Effector memory CD8-positive, alpha-beta T cell (primary cell): Measurements from ENCODE around the gene MOB1B.
"Not testable (repeated sequence)": the region's sequence is repeated elsewhere in the genome, so short reads cannot be mapped to it uniquely, and the experiment has no call there.

Experiments used
- ATAC-seq: fragments of 150-1000 bp; cut with Tn5 transposase; replicated peaks from 2 replicates; pipeline ENCODE4 v1.10.0; 2021; ENCODE audit warnings: mild to moderate bottlenecking, moderate library complexity
- DNase-seq, 3 experiments: peaks; one replicate each; pipeline ENCODE4 v3.0.0; 2021
- H3K27ac Mint-ChIP-seq, 2 donors: one replicate each; pipeline ENCODE4 v1.8.0; 2022; ENCODE audit warnings: mild to moderate bottlenecking in 2 of 2, mixed read lengths in 2 of 2, moderate library complexity in 2 of 2
- H3K27me3 Mint-ChIP-seq, 2 donors: one replicate each; pipeline ENCODE4 v1.8.0; 2022; ENCODE audit warnings: mixed read lengths in 2 of 2
- H3K36me3 Mint-ChIP-seq: one replicate; pipeline ENCODE4 v1.8.0; 2022; ENCODE audit warnings: mild to moderate bottlenecking, moderate library complexity, mixed read lengths; ENCODE audit not compliant: insufficient read depth
- H3K4me1 Mint-ChIP-seq, 2 donors: one replicate each; pipeline ENCODE4 v1.8.0; 2022; ENCODE audit warnings: low read depth in 2 of 2, mixed read lengths in 2 of 2
- H3K4me3 Mint-ChIP-seq, 2 donors: one replicate each; pipeline ENCODE4 v1.8.0; 2022; ENCODE audit warnings: mild to moderate bottlenecking in 2 of 2, mixed read lengths in 2 of 2, moderate library complexity in 2 of 2
- H3K9me3 Mint-ChIP-seq, 2 donors: one replicate each; pipeline ENCODE4 v1.8.0; 2022; ENCODE audit warnings: mixed read lengths in 2 of 2

MOB1B gene

DNA sequence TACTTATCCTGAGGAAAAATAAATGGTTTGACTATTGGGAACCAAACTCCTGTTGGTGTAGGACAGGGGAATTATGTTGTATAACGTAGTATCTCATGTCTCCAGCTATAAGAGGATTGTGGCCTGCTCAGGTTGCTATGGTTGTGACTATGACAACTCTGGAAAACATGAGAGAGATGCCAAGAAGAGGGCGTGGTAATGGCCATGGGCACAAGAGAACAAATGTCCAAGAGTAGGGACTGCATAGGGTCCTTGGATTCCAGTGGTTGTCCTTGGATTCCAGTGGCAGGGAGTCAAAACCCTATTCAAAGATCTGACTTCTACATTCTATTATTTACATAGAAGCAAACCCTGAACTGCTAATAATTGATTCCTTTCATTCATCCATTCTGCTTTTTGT is 6.8 kb upstream of the MOB1B start:
- Mint-ChIP-seq H3K27ac (no peak overlapping the region), H3K27me3 (peaks cover 0 to 8% of the 10 kb centered on the region in 2 donors), H3K4me1 (no peaks in the 10 kb centered on the region), H3K4me3 (no peak overlapping the region), H3K9me3 (no peaks in the 10 kb centered on the region), H3K36me3 (no peaks in the 10 kb centered on the region)
- DNase-seq (no peak), ATAC-seq (no peak)

DNA sequence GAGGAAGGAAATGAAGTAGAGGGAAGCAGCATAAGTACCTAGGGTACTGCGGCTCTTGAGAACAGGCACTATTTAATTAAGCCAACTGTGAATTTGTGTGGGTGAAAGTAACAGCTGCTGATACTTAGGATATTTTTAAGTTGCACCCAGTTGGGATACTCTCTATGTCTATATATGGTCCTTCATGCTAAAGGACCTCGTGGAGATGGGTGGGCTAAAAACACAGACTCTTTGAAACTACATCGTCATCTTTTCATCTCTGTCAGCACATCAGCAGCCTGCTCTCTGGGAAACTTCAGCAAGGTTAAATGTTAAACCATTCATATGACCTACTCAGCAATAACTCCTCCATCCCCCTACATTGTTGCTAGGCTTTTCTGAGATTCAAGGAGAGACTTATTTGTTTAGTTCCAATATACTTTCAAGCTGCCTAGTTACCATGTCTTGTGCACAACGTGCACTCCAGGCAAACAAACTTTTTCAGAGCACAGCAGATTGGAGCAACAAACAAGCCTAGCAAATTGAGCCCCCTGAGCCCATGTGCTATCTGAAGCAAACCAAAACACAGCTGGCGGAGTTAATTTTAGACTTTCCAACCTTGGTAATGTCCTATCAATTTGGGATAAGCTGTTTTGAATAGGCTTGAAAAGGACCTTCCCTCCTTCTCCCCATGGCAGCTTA is 6.2 kb upstream of the MOB1B start:
- no peak for ATAC-seq

DNA sequence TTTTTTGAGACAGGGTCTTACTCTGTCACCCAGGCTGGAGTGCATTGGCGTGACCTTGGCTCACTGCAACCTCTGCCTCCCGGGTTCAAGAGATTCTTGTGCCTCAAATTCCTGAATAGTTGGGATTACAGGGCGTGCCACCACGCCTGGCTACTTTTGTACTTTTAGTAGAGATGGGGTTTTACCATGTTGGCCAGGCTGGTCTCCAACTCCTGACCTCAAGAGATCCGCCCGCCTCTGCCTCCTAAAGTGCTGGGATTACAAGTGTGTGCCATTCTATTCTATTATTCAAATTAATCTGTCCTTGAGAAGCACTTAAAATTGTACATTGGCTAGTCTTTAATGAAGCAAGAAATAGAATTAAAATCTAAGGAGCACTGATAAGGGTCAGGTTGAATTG is 3.6 kb upstream of the MOB1B start:
- not testable (repeated sequence) for H3K36me3 Mint-ChIP-seq, ATAC-seq, H3K27ac Mint-ChIP-seq, H3K27me3 Mint-ChIP-seq, DNase-seq, H3K9me3 Mint-ChIP-seq, H3K4me3 Mint-ChIP-seq
- H3K4me1 Mint-ChIP-seq: peaks cover 11 to 17% of the 10 kb centered on the region in 2 donors

More for the DNA sequence above, 6.2 kb upstream of the MOB1B start:
- no peak for DNase-seq
- Mint-ChIP-seq H3K36me3 (no peaks in the 10 kb centered on the region), H3K4me3 (no peak overlapping the region), H3K4me1 (no peaks in the 10 kb centered on the region), H3K9me3 (no peaks in the 10 kb centered on the region), H3K27me3 (peaks cover 0 to 8% of the 10 kb centered on the region in 2 donors), H3K27ac (no peak overlapping the region)

DNA sequence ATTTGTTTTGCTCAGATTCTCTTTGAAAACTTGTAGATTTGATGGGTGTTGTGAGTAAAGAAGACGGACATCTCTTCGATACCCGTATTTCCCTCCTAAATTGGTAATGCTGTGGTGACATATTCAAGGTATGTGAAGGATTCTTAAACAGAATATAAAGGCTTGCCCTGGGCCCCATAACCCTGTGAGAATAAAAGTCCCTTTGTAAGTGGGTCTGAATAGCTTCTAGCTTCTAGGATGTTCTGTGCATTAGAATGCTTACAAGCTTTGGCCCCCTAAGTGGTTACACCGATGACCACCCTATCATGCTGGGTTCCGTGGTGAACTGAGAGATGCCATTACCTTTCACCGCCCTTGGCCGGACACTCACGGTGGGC is 574 bp upstream of the MOB1B start:
- H3K27me3 Mint-ChIP-seq: no peaks in the 10 kb centered on the region
- peaks cover 4% of the 10 kb centered on the region for H3K36me3 Mint-ChIP-seq
- ATAC-seq (no peak), DNase-seq (no peak)
- H3K4me3 Mint-ChIP-seq: peak overlapping the region; percentile 99
- peak overlapping the region; percentile 93 to 96 for H3K27ac Mint-ChIP-seq
- no peaks in the 10 kb centered on the region for H3K9me3 Mint-ChIP-seq
- H3K4me1 Mint-ChIP-seq: peaks cover 17 to 18% of the 10 kb centered on the region in 2 donors

DNA sequence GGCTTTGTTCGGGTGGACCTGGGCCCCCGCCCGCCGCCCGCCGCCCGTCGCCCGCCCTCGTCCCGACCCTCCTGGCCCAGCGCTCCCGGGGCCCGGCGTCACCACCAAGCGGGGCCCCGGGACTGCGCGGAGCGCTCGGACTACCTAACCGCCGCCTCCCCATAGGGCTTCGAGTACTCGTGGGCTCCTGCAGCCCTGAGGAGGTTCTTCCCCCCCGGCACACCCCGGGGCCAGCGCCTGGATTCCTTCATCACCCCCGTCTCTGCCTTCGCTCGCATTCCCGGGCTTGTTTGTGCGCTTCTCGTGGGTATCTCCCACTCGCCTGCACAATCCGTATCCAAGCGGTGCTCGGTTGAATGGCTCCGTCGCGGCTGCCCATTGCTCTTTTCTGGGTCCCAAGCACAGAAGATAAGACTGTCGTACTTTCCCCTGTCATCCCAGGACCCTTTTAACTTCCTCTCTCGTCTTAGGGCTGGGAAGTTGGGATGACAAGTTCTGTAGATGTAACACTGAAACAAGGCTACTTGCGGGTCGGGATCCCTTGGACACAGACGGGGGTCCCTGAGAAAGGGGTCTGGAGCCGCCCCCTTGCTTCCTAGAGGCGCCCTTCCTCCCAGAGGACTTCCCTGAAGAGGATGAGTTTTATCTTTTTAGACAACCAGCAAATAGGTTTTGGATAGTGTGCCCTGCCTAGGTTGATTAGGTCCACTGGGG is 565 bp downstream of the MOB1B start:
- Mint-ChIP-seq H3K27me3 (no peaks in the 10 kb centered on the region), H3K9me3 (no peaks in the 10 kb centered on the region), H3K27ac (peak overlapping the region; percentile 93 to 96), H3K4me3 (peak overlapping the region; percentile 99), H3K36me3 (peaks cover 4% of the 10 kb centered on the region), H3K4me1 (peaks cover 20 to 23% of the 10 kb centered on the region in 2 donors)
- peak; percentile 53 for ATAC-seq
- peak in 1 of 3 experiments; percentile 5 for DNase-seq

DNA sequence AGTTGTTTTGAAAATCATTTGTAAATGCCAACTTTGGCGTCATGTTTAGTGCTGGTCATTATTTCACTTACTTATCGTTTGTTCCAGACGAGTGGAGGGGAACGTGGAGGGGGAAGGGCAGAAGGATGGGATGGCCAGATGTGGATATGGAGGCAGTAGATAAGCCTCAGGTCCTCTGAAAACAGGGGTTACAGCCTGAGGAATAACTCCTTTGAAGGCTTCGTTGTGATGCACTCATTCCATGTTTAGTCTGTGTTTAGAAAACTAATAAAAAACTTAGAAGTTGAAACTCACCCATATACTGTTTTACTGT is 1.1 kb downstream of the MOB1B start:
- Mint-ChIP-seq H3K27ac (peak overlapping the region; percentile 93 to 96), H3K4me3 (peak overlapping the region; percentile 99), H3K36me3 (peaks cover 4% of the 10 kb centered on the region), H3K9me3 (no peaks in the 10 kb centered on the region), H3K27me3 (no peaks in the 10 kb centered on the region), H3K4me1 (peaks cover 20 to 23% of the 10 kb centered on the region in 2 donors)
- DNase-seq: no peak
- ATAC-seq: no peak

DNA sequence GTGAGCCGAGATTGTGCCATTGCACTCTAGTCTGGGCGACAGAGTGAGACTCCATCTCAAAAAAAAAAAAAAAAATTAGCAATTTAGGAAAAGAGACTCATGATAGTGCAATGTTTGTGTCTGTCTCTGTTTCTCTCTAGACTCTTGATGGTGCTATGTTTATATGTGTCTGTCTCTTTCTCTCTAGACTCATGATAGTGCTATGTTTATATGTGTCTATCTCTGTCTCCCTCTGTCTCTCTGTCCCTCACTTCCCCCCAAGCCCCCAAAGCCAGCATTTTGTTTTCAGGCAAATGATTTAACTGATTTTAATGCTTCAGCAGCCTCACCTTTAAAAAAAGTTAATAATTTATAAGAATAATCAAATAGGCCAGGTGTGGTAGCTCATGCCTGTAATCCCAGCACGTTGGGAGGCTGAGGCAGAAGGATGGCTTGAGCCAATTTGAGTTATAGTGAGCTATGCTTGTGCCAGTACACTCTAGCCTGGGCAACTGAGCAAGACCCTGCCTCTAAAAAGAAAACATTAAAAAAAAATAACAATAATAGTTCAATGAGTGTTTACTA is 6.9 kb downstream of the MOB1B start:
- ATAC-seq (no peak), DNase-seq (no peak)
- H3K27ac Mint-ChIP-seq: no peak overlapping the region
- no peaks in the 10 kb centered on the region for H3K27me3 Mint-ChIP-seq
- H3K9me3 Mint-ChIP-seq: no peaks in the 10 kb centered on the region
- no peaks in the 10 kb centered on the region for H3K36me3 Mint-ChIP-seq
- H3K4me1 Mint-ChIP-seq: peaks cover 14 to 29% of the 10 kb centered on the region in 2 donors
- no peak overlapping the region for H3K4me3 Mint-ChIP-seq

DNA sequence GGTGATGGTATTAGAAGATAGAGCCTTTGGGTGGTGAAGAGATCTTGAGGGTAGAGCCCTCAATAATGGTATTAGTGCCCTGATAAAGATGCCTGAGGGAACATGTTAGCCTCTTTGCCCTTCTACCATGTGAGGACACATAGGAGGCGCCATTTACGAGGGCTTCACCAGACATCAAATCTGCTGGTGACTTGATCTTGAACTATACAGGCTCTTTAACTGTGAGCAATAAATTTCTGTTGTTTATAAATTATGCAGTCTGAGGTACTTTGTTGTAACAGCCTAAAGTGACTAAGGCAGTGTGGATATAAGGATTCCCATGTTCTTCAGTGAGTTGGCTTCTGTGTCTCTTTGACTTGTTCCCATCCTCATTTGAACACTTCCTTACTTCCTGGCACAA is 11.8 kb downstream of the MOB1B start:
- H3K9me3 Mint-ChIP-seq: no peaks in the 10 kb centered on the region
- DNase-seq (no peak), ATAC-seq (no peak)
- H3K4me3 Mint-ChIP-seq: no peak overlapping the region
- H3K27me3 Mint-ChIP-seq: no peaks in the 10 kb centered on the region
- peaks cover 16 to 43% of the 10 kb centered on the region in 2 donors for H3K4me1 Mint-ChIP-seq
- no peaks in the 10 kb centered on the region for H3K36me3 Mint-ChIP-seq
- no peak overlapping the region for H3K27ac Mint-ChIP-seq

DNA sequence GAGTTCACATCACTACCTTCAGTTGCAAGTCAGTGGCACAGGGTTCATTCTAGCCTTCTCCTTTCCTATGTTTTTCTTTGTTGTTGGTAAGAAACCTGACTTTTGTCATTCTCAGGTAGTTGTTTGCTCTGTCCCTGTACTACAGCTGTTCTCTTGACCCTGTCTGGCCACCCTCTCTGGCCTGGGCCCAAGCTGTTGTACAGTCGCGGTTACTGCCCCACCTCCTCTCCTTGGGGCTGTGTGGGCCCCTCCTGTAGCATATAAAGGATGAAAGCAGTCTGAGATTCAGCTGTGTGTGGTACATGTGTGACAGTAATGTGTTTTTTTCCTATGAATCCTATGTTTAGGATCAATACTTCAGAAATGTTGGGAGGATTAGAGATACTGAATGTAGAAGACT is 12.5 kb downstream of the MOB1B start:
- ATAC-seq (no peak), DNase-seq (no peak)
- H3K27me3 Mint-ChIP-seq: no peaks in the 10 kb centered on the region
- H3K4me3 Mint-ChIP-seq: peak overlapping the region in 1 of 2 donors; percentile 1
- no peaks in the 10 kb centered on the region for H3K9me3 Mint-ChIP-seq
- H3K36me3 Mint-ChIP-seq: no peaks in the 10 kb centered on the region
- peaks cover 15 to 43% of the 10 kb centered on the region in 2 donors for H3K4me1 Mint-ChIP-seq
- H3K27ac Mint-ChIP-seq: no peak overlapping the region

DNA sequence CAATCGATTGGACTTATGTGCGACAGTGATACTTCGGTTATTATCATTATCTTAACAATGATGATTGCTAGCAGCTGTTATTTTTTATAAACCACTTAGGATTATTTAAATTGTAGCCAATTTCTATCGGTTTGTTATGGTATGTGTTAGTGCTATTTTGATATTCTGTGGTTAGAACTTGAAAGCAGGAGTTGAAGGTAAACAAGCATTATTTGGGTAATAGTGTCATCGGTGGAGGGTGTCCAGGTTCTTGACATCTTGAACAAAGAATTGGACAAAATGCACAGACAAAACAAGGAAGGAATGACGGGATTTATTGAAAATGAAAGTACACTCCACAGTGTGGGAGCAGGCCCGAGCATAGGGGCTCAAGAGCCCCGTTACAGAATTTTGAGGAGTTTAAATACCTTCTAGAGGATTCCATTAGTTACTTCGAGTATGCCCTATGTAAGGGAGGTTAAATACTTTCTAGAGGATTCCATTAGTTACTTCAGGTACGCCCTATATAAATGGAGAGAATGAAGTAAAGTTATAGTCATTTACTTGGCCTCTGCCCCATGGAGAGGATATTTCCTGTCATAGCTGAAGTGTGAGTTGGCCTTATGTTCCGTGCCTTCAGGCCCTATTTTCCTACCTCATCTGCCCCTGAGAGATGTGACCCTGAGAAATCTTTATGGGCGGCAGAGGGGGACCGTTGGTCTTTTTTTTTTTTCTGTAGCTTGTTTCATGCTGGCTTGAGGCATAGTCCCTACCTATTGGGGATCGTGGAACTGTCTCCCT is 13.1 kb downstream of the MOB1B start:
- Mint-ChIP-seq H3K27me3 (no peaks in the 10 kb centered on the region), H3K9me3 (no peaks in the 10 kb centered on the region), H3K4me1 (peaks cover 15 to 43% of the 10 kb centered on the region in 2 donors), H3K36me3 (no peaks in the 10 kb centered on the region), H3K27ac (no peak overlapping the region), H3K4me3 (peak overlapping the region in 1 of 2 donors; percentile 1)
- ATAC-seq: no peak
- no peak for DNase-seq

DNA sequence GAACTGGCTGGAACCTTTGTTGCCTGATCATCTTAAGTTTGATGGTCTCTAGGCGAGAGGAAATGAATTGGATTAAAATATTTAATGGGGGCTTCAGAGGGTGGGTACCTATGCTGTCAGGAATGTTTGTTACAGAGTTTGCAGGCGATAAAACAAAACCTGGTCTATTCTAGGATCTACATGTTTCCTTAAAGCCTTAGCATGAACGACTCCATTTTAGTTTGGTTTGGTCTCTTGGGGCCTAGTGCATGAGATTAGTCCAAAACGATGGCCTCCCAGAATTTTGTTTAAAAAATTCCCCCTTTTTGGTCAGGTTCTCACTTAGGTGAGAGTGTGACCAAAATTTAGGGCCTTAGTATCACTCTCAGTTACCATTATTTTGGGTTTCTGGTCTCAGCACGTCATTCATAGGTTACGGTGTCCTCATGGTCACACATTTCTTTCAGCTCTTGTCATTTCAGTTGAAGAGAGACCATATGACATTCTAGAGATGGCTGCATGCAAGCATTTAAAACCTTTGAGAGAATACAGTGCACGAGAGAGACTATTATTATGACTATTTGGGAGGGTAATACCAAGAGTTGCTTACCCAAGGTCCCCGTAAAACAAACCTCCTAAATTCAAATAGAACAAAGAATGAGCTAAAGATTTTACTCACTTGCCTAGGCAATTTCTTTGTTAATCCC is 13.8 kb downstream of the MOB1B start:
- H3K4me1 Mint-ChIP-seq: peaks cover 17 to 43% of the 10 kb centered on the region in 2 donors
- no peak for ATAC-seq
- H3K9me3 Mint-ChIP-seq: no peaks in the 10 kb centered on the region
- DNase-seq: no peak
- H3K36me3 Mint-ChIP-seq: no peaks in the 10 kb centered on the region
- no peaks in the 10 kb centered on the region for H3K27me3 Mint-ChIP-seq
- H3K27ac Mint-ChIP-seq: no peak overlapping the region
- H3K4me3 Mint-ChIP-seq: no peak overlapping the region

DNA sequence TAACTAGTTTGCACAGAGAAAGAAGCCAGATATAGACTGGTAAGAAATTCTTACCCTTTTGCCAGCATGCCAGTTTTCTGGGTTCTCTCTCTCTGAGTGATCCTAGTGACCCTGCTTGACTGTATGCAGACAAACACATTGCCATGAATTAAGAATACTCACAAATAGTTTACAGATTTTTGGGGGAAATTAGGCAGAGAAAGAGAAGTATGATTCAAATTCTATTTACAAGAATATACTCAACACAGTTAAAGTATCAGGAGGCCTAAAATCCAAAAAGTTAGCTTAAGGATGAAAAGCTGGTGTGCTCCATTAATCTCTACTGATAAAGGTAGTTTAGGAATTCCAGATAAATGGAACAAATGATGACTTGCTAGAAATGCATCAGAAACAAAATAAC is 18.4 kb downstream of the MOB1B start:
- no peak overlapping the region for H3K27ac Mint-ChIP-seq
- no peaks in the 10 kb centered on the region for H3K36me3 Mint-ChIP-seq
- DNase-seq: no peak
- no peak for ATAC-seq
- H3K27me3 Mint-ChIP-seq: no peaks in the 10 kb centered on the region
- H3K4me1 Mint-ChIP-seq: peaks cover 5 to 21% of the 10 kb centered on the region in 2 donors
- no peak overlapping the region for H3K4me3 Mint-ChIP-seq
- H3K9me3 Mint-ChIP-seq: no peaks in the 10 kb centered on the region

DNA sequence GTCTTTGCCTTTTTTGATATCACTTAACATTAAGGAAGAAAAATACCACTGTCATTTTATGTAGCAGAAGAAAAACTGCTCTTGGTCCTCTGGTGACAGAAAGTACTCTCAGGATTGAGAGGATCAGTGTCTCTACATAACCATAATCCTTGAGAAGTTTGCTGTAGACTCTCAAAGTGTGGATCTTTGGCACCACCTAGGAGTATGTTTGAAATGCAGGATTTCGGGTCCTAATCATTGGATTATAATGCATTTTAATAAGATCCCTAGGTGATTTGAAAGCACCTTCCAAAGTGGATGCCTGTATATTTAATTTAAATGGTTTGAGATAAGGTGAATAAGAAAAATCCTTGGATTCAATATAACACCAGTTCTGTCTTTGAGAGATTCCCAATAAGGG is 23.2 kb downstream of the MOB1B start:
- peaks cover 3% of the 10 kb centered on the region for H3K36me3 Mint-ChIP-seq
- no peaks in the 10 kb centered on the region for H3K9me3 Mint-ChIP-seq
- no peak for DNase-seq
- H3K27me3 Mint-ChIP-seq: no peaks in the 10 kb centered on the region
- H3K4me3 Mint-ChIP-seq: no peak overlapping the region
- peaks cover 14 to 31% of the 10 kb centered on the region in 2 donors for H3K4me1 Mint-ChIP-seq
- ATAC-seq: no peak
- peak overlapping the region in 1 of 2 donors; percentile 29 for H3K27ac Mint-ChIP-seq
